NCI-H526 (cell line): Measurements from ENCODE around the gene JOSD1.

Source experiments
- DNase-seq, 2 experiments: peaks; one replicate each; lab custom pipeline; 2025; lab: John Stamatoyannopoulos, UW

The JOSD1 gene

DNA sequence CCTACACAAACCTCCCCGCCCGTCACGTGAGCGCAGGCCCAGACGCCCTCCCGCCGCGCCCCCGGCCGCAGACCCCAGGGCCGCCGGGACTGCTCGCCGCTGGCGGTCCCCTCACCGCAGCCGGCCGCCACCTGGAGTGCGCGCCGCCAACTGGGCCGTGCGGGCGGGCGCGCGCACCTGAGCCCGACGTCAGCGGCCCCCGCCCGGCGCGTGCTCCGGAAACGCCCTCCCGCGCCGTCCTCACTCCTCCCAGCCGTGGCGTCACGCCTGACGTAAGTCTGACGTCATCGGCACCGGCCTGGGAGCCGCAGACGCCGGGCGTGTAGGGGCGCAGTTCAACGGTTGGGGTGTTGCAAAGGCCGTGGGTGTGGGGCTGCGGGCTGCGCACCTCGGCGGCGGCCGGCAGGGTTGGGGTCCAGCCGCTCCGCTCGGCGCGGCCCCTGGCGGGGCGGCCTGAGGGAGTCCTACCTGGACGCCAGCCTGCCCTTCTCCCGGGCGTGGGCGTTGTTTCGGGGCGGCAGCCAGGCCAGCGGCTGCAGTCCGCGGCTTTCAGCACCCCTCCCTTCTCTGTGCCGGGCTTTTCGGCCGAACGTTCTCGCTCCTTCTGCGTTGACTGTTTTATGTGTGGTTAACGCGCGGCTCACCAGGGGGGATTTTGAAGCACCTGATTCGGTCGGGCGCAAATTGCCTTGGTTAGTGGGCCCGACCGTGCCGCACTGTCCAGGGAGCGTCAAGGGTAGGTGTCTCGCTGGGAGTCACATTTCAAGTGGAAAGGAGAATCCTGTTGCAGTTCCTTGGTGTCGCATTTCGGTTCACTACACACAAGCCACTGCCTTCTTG lies at the start of gene JOSD1:
JOSD1 (minus strand) TSS at position 155 of the 840 bp plus-strand sequence. CDS start 956 bp downstream, outside the sequence.
- peak; percentile 76 to 91 for DNase-seq

DNA sequence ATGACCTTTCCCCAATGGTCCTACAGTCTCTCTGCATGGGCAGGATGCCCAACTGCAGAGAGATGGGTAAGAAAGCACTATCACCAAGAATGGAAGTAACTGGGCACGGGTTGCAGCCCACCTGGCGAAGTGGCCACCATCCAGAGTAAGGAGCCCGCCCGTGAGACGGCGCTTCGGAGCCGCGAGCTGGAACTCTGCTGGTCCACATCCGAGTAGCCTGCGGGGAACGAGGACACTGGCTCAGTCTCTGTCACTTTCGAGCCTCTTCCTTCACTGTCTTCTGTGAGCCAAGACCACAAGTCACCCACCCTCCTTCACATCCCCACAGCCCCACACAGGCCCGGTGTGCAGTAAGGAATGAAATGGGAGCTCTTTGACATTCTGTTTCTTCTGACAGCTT lies 49.4 kb upstream of the JOSD1 start:
- no peak for DNase-seq

DNA sequence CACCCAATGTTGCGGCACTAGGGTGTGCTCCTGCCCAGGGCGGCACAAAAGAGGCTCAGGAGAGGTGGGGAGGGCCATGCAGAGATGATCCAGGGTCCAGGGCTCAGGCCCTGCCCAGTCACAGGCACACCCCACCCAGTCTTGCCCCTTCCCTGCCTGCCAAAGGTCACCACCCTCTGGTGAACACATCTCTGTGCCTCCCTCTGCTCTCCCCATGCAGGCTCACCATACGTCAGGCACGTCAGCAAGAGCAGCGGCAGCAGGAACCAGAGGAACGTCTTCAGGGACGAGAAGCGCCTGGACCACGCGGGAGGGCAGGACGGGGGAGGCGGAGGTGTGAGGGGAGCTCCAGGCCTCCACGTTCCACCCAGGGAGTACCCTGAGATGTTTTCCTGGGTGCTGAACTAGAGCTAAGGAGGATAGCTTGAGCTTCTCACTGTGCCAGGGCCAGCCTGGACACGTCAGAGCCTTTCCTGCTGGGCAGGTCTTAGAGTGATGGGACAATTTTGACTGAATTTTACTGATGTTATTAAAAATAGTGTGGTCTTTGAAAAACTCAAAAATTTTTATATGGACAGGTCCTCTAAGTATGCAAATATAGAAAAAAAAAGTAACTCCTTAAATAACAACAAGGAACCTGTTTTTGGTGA lies 47.9 kb upstream of the JOSD1 start:
- no peak for DNase-seq

DNA sequence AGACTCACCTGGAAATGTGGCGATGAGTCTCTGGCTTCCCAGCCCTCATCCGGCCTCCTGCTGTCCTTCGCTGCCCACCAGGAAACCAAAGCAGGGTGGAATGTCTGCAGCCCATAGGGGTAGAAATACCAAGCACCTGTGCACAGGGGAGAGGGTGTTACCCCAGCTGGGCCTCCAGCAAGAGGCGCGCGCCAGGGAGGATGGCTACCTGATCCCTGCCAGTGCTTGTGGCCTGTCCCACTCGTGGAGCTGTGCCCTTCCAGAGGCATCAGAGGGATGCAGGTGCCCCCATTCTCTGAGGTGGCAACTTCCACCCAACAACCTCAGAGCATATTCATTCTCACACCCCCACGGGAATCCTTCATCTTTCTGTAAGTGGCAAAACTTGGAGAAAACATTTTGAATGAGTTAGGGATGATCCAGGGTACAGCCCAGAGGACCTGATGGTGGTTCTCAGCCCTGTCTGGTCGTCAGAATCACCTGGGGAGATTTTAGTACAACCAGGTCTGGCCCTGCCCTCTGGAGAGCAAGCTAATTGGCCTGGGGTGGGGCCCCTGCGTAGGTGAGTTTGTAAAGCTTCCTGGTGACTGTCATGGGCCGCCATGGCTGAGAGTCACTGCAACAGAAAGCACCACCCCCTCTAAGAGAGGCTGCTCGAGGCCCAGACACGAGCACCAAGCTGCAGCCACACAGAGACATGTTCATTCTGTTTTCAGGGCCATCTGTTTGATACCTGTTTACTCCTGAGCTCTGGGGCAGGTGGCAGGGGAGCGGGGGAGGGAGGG lies 45.1 kb upstream of the JOSD1 start:
- no peak for DNase-seq

DNA sequence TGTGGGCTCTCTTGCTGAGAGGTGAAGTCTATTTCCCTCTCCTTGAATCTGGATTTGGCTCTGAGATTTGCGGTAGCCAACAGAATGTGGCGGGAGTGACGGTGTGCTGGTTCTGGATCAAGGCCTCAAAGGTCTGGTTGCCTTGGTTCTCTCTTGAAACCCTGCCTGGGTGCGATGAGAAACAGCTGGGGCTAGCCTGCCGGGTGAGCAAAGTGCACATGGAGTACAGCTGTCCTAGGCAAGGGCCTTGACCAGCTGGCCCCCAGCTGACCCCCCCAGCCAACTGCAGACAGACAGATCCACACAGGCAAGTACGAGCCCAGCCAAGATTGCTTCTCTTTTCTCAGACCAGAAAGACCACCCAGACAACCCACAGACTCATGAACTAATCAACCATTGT lies 44.2 kb upstream of the JOSD1 start:
- DNase-seq: no peak

DNA sequence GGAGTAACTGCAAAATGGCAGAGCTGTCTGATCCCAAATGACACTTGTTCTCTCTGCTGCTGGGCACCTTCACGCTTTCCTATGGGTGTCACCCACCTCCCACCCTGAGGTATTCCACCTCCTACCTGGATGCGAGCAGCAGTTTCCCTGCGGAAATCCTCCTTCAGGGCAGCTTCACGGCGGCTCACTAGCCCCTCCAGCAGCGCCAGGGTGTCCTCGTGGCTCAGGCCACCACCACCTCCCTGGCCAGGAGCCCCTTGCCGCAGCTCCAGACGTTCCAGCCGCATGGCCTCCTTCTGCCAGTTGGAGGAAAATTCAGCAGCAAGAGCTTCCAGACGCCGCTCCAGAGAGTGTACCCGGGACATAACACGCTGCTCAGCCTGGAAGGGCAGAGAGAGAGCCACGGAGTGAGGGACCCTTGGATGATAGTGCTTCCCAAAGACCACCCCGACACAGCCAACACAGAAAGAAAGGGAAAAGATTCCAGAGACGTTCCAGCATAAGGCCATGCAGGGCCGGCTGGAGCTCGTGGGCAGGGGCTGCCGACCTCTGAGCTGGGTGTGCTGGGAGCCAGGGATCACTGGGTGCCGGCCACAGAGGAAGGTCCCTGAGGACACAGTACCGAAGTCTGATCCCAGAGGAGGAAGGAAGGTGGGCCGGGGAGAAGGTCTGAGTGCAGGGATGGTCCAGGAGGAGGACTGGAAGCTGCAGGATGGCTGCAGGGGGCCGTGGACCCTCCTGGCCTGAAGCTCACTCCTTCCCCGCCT lies 41.6 kb upstream of the JOSD1 start:
- DNase-seq: no peak

DNA sequence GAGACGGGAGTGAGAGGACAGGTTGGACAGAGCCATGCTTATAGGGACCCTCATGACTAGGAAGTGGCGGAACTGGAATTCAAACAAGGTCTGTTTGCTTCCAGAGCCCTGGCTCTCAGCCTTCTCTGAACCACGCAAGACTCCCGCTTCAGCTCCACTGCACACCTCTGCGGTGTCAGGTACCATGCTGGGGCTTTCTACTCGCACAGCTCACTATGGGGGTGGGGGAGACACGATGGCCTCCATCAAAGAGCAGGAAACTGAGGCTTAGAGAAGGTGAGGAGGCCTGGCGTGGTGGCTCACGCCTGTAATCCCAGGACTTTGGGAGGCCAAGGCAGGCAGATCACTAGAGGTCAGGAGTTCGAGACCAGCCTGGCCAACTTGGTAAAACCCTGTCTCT lies 40.8 kb upstream of the JOSD1 start:
- no peak for DNase-seq

DNA sequence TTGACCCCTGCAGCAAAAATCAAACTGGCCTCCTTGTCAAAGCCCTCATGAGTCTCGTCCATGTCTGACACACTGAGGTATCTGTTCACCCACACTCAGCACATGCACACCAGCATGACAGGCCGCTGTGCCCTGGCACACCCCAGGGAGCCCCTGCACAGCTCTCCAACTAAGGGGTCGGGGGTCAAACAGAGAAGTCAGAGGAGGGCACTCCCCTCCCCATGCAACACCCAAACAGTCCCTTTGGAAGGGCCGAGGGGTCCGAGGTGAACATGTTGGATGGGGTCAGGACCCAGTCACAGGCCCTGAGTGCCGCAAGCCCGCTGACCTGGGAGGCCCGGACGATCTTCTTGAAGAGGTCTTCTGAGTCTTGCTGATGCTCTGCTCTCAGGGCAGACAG lies 40.4 kb upstream of the JOSD1 start:
- DNase-seq: no peak

DNA sequence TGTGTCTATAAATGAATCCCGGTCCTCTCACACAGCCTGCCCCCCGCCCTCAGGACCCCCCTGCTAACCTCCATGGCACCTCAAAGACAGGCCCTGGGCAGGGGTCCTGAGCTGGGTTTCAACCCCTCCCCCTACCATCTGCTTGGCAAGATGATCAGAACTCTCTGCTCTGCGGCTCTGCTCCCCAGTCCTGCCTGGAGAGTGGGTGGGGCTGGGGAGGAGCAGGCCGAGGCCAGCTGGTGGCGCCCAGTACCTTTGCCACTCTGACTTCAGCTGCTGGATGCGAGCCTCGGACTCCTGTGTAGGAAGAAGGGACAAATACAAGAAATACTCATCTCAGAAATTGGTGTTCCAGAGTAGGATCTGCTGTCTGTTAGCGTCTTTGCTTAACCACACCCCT lies 40.0 kb upstream of the JOSD1 start:
- no peak for DNase-seq

DNA sequence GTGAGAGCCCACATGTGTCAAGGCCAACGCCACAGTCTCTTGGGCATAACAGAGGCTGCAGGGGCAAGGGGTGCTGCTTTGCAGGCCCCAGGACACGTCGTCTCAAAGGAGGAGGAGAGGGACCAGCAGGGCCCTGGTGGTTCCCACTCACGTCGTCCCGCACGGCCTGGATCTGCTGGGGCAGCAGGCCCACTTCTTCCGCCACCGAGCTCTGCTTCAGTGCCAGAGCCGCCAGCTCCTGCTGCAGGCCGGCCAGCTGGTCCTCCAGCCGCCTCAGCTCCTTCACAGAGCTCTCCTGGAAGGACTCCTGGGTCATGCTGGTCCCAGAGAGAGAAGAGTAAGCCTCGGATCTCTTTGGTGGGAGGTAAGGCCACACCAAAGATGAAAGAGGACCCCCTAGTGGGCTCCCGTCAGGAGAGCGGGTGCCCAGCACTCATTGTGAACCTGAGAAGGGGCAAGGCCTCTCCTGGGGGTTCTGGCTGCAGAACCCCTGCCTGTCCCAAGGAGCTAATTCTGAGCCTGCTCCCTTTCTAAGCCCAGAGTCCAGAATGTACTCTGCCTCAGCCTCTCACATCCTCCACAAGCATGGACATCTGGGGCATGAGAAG lies 39.5 kb upstream of the JOSD1 start:
- DNase-seq: no peak

DNA sequence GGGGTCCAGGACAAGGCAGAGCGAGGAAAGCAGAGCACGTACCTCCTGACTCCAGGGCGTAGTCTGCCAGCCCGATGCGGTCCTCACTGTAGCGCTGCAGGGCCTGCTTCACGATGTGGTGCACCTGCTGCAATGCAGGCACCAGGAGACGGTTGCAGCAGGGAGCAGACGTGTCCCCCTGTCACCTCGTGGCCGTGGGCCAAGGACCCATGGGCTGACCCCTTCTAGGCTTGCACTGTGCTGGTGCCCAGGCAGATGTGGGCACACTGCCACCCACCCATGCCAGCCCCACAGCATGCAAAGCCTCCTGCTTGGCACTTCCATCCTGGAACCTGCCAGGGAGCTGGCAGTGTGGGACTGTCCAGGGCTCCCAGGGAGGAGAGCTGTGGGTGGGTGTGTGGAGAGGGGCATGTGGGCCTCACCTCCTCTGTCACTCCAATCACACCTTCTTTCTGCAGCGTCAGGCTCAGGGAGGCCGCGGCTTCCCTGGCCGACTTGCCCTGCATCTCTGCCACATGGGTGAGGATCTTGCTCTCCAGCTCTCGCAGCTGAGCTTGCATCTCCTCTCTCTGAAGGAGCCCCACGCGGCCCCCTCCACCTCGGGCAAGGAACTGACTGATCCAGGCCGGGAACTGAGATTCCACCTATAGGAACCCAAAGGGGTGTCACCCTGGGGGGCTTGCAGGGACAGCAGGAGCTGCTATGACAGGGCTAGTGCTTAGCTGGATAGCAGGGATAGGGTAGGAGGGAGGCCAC lies 38.7 kb upstream of the JOSD1 start:
- DNase-seq: no peak

DNA sequence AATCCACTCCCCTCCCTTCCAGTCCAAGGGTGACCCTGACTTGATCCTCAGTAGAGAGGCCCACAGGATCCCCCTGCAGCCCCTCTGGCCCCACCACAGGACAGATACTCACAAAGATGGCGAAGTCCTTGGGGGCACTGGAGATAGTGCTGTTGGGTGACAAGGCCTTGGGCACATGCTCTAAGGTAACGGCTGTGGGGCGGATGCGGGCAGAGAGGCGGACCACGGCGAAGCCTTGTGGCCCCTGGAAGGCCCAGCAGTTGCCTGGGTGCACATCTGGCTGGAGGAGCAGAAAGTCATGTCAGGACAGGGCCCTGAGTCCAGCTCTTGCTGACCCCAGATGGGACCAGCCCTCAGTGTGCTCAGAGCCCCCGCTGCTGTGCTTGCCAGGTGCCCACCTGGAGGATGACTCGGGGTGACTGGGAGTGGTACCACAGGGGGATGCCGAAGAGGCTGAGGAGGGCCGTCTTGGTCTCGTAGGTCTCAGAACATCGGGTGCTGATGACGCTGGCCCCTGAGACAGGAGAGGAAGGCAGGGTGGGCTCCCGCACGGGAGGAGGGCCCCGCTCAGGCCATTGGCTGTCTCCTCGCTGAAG lies 37.8 kb upstream of the JOSD1 start:
- no peak for DNase-seq

DNA sequence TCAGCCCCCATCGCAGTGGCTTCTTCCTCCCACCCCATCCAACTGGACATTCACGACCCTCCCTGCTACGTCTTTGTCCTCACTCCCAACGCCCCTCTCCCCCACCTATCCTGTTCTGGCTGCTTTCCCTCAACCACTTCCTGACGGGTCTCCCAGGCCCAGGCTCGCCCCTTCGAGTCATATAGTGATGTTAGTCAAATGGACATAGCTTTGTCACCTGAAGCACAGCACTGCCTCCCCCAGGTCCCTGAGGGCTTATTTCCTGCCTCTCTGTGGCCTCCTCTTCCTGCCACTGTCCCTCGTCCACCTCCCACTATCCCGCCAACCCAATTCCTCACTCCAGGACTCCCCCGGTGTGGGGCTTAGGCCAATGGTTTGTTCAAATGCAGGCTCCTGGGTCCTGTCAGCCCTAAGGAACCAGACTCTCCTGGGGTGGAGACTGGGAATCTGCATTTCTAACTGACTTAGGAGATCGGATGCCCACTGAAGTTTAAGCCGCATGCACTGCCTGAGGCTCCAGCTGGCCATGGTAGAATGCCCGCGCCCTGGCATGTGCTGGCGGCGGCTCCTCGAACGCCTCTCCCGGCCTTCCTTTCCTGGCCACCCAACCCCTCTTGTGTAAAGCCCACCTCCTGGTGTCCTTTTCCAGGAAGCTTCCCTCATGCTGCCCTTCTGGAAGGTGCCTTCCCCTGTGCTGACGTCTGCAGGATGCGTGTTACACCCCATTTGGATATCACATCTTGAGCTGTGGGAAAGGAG lies 36.7 kb upstream of the JOSD1 start:
- DNase-seq: no peak

DNA sequence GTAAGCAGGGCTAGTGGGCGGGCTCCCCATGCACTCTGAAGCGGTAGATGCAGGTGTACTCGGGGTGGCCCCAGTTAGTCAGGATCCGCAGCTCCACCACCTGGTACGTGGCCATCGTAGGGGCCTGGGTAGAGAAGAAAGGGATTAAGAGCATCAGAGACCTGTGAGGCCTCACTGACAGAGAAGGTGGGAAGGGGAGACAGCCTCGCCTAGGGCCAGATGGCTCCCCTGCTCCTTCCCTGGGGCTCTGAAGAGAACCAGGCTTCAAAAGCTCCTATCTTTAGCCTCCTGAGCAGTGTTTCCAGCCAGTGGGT lies 35.5 kb upstream of the JOSD1 start:
- no peak for DNase-seq

DNA sequence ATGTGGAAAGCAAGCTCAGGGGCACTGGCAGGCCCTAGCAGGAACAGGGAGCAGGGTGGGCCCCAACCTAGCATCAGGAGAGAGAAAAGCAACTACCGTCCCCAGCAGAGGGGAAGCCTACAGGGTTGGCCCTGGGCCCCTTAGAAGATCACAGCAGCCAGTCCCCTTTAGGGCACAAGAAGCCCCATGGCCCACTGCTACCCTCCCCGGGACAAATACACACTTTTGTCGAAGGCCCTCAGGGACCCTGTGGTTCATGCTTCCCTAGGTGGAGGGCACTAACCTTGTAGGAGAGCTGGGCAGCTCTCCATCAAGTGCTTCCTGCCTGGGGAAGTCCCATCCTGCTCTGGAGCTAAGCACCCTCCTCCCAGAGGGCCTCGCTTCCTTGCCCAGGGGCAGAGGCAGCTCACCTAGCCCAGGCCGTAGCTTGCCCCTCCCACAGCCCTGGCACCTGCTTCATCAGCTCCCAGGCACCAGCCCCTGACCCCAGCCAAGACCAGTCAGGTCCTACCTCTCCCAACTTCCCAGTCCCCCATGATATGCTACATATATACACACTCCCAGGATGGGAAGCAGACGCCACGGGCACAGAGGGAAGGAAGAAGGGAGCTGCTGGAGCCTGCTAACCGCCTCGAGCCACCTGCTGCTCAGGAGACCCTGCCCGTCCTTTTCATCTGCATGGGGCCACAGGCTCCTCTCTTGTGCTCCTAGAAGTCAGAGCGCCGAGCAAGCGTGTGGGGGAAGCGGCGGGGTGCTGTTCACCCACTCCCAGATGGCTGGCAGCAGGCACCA lies 34.9 kb upstream of the JOSD1 start:
- DNase-seq: no peak

DNA sequence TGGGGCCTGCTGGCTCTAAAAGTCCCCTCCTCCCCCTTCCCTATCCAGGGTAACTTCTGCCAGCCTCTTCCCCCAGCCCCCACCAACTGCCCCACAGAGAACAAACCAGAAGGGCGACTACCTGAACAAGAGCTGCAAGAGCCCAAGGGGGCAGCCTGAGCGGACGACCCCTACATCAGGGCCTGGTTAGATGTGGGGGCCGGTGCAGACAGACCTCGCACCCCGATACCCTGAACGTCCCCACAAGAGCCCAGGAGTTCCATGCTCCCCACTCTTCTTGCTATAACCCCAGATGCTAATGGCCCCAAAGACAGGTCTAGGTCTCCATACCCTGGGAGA lies 34.4 kb upstream of the JOSD1 start:
- no peak for DNase-seq

DNA sequence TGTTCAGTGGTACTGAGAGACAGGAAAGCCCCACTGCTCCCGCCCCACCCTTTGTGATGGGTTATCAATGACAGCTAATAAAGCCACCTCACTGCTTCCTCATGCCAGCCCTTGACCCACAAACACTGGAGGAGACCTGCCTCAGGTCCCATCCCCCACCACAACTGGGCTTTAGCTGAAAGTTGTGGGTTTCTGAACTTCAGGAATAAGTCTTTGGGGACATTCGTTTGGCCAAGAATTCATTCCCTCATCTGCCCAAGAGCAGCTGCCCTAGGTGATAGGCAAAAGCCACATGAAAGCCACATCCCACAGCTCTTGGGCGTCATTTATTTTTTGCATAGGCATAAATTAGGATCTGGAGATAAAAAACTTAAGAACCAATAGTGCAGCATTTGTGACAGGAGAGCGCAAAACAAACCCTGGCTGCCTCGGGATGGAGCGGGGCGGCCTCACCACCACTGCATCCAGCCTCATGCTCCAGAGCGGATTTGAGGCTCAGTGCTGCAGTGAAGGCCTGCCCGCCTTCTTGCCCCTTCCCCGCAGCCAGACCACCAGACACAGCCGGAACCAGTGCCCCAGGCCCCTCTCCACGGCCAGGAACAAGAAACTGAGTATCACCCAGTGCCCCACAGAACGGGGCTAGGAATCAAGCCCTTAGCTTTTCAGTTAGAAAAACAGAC lies 33.8 kb upstream of the JOSD1 start:
- no peak for DNase-seq

DNA sequence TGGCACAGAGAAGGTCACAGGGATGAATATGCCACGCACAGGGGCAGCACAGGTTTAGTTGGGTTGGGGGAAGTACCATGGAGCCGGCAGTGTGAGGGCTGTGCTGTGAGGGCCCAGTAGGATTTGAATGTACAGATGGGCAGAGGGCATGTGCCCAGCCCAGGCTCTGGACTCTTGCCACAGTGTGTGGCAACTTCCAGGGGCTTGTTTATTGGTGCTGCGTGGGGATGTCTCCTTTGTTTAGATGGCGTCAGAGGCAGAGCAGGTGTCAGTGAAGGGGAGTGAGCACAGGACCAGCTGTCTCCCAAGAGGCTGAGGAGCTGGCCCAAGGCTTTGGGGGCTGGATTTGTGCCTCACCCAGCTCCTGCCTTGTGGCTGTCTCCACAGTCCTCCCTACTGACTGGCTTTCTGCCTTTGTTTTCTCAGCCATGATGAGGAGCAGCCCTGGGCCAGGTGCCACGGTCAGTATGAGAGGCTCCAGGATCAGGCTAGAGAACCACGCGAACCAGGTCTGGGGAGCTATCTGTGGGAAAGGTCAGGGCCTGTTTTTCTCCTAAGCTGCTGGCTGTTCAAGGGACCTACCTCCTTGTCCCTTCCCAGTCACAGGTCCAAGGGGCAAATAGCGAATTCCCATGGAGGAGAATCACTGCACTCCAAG lies 33.1 kb upstream of the JOSD1 start:
- no peak for DNase-seq
